WI38 (cell line): ENCODE results near the gene MGA.

ENCODE experiments used
- H3K4me3 ChIP-seq: 2 replicates; pipeline ENCODE4 v1.5.1; 2011; ENCODE audit warnings: low read depth, mild to moderate bottlenecking, control low read depth, low read length
- CTCF ChIP-seq: IDR thresholded peaks from 2 replicates; pipeline ENCODE4 v1.5.1; 2012; ENCODE audit warnings: low read depth, mild to moderate bottlenecking, control low read depth, low read length

The MGA gene

GRCh38 chr15:41647262-41647661 is 12.9 kb upstream of the MGA start:
- TF ChIP-seq CTCF = no peak

GRCh38 chr15:41648097-41648496 is 12.1 kb upstream of the MGA start:
- no peak for TF ChIP-seq CTCF

More at GRCh38 chr15:41647262-41647661, 12.9 kb upstream of the MGA start:
- no peak overlapping the region for H3K4me3 ChIP-seq

GRCh38 chr15:41648770-41649169 is 11.4 kb upstream of the MGA start:
- no peak for TF ChIP-seq CTCF
- H3K4me3 ChIP-seq = no peak overlapping the region

More at GRCh38 chr15:41648097-41648496, 12.1 kb upstream of the MGA start:
- no peak overlapping the region for H3K4me3 ChIP-seq

GRCh38 chr15:41650806-41651205 is 9.4 kb upstream of the MGA start:
- no peak overlapping the region for H3K4me3 ChIP-seq
- no peak for TF ChIP-seq CTCF

GRCh38 chr15:41651373-41651772 is 8.8 kb upstream of the MGA start:
- H3K4me3 ChIP-seq = no peak overlapping the region
- TF ChIP-seq CTCF = no peak

GRCh38 chr15:41653760-41654159 is 6.4 kb upstream of the MGA start:
- TF ChIP-seq CTCF = no peak
- no peak overlapping the region for H3K4me3 ChIP-seq

GRCh38 chr15:41655716-41656115 is 4.5 kb upstream of the MGA start:
- no peak overlapping the region for H3K4me3 ChIP-seq
- TF ChIP-seq CTCF = no peak
